CD4-positive, alpha-beta T cell treated with Interferon alpha-2 for 1 hour (primary cell): ENCODE measurements around the gene PPP2R5C.
"Not testable (repeated sequence)": the region's sequence is repeated elsewhere in the genome, so short reads cannot be mapped to it uniquely, and the experiment has no call there.

Source experiments
- DNase-seq, 2 donors: peaks; one replicate each; pipeline ENCODE4 v3.0.0-alpha.2; 2020 to 2022

Gene PPP2R5C

DNA sequence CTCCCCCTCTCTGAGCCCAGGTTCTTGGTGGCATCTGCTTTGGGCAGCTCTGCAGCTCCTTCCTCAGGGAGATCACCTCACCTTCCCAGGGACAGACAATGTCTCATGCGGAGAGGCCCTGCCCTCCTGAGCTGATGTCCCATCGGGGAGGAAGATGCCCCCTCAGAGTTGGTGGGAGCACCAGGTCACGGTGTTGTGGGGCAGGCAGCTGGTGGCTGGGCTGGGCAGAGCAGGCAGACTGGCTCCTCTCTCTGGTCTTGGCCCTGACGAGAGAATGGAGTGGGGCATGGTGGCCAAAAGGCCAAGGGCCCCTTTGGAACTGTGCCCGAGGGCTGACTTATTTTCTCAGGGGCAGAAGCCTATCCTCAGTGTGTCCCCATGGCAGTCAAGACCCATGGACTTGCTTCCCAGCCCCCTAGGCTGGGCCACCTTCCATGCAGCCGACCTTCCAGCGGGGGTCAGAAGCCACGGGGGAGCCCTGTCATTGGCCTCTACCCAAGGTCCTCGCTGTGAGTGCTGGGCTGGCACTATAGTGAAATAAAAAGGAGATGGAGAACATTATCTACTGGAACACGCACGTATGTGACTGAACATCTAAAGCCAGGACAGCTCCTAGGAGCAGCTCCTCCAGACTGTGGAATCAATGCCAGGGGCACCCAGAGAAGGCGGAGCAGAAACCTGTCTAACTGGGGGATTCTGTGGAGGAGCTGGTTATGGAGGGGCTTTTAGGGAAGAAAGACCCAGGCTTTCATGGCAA lies 21.9 kb downstream of the PPP2R5C start:
- no peak for DNase-seq

GRCh38 chr14:101784631-101785030 lies 23.1 kb downstream of the PPP2R5C start:
- no peak for DNase-seq

- DNase-seq: no peak
Measured at GRCh38 chr14:101788016-101788635, 26.6 kb downstream of the PPP2R5C start.

- DNase-seq: no peak
Measured at GRCh38 chr14:101789222-101789621, 27.7 kb downstream of the PPP2R5C start.

GRCh38 chr14:101790232-101790631 lies 28.7 kb downstream of the PPP2R5C start:
- no peak for DNase-seq

DNA sequence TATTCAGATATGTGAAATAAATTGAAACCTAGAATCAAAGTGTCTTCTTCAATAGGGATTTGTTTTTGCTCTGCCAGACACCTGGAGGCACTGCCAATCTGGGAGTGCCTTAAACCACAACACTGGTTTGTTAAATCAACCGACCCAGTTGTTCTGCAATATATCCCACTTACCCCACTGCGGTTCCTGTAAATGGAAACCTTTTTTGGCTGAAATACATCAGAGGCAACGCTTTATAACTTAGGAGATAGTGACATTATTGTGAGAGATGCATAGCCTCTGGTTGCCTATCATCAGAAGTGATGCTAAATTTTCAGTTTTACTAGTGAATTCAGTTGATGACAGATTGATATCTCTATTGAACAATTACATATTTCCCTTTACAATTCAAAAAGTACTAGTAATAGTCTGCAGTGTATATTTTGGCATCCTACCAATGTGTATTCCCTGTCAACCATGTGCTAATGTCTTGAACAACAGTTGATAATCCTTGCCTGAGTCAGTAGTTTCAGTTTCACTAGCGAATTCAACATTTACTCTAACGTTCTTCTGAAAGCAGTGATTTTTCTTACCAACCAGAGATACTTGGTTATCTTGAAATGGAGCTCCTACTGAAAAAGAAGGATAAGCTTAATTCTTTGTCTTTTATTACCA lies 30.5 kb downstream of the PPP2R5C start:
- peak in 1 of 2 donors; percentile 63 for DNase-seq

DNA sequence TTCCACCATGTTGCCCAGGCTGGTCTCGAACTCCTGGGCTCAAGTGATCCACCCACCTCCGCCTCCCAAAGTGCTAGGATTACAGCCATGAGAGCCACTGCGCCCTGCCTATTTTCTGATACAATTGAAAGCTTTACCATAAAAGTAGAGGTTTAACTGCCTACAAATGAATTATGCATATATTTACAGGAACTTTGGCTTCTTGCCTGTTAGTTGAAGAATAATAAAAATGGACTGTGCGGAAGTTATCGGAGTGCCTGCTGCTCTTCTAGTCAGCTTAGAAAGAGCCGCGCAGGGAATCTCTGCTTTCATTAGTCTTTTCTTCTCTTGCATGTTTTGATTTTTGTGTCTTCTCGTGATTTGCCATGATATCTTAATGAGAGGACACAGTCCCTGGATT lies 34.5 kb downstream of the PPP2R5C start:
- DNase-seq: no peak

DNA sequence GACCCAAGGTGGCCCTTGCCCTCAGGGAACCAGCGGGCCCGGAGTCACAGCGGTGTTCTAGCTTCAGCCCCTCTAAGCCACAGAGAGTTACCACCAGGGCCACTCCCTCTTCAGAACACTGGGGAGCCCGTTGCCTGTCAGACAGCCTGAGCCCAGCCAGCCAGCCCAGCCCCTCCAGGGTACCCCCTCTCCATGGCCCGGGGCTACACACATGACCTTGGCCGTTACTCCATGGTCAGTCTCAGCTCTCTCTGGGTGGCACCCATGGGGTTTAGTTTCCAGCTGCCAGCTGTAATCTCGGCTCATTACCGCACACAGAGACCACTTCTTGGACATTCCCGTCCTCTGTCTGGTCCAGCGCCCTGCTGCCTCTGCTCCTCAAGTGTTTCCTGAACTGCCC lies 35.0 kb downstream of the PPP2R5C start:
- DNase-seq: no peak

DNA sequence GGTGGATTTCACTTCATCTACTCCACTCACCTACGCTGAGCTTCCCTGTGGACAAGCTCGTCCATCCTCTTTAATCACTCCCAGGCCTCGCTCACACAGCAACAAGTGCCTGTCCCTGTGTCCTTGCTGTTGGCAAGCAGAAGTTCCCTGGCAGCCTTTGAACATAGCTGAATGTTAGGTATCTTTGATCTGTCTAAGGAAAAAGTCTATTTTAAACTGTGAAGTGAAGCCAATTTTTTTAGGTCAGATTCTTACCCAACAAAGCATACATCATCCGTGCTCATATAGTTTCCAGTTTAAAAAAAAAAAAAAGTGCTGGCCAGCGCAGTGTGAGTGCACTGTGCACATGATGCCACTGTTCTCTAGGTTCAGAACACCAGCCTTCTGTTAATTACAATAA lies 36.3 kb downstream of the PPP2R5C start:
- DNase-seq: no peak

DNA sequence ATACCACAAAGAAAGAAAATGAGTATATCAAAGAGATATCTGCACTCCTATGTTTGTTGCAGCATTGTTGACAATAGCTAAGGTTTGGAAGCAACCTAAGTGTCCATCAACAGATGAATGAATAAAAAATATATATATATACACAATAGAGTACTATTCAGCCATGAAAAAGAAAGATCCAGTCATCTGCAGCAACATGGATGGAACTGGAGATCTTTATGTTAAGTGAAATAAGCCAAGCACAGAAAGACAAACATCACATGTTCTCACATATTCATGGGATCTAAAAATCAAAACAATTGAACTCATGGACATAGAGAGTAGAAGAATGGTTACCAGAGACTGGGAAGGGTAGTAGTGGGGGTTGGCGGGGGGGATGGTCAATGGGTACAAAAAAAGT lies 42.9 kb downstream of the PPP2R5C start:
- DNase-seq: not testable (repeated sequence)

DNA sequence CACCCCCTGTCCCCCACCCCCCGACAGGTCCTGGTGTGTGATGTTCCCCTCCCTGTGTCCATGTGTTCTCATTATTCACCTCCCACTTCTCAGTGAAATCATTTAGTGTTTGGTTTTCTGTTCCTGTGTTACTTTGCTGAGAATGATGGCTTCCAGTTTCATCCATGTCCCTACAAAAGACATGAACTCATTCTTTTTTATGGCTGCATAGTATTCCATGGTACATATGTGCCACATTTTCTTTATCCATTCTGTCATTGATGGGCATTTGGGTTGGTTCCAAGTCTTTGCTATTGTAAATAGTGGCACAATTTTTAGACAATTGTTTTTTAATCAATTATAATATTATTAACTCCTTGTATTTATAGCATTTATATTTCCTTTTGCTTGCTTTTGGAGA lies 44.7 kb downstream of the PPP2R5C start:
- not testable (repeated sequence) for DNase-seq

- no peak for DNase-seq
Measured at GRCh38 chr14:101808020-101808641, 46.6 kb downstream of the PPP2R5C start.

DNA sequence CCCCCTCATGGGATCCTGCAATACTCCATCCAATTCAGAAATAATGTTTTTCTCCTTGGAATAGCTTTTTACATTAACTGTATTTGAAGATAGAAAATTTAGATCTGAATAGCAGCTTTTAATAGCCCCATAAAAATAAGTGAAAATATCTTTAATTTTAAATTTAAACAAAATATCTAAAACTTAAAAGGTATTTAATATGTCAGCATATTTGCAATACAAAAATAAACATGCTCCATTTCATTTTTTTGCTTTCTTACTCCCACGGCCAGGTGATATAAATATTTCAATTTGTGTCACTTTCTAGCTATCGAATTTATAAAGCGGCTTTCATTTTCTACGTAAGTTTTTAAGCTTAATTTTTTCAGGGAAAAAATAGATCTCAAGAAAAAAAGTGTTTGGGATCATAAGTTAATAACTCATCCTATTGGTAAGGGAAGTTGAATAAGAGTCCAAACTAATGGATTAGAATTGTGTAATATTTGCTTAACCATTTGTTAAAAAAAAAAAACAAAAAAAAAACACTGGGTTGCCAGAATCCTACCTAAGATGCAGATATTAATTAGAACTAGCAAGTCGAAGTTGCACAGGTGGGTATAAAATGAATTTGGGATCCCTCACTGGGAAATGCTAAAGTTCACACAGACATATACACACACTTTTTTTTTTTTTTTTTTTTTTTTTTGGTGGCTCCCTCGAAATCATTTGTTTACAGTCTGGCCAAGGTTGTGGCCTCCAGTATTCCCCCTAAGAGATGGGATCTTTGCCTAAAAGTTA lies 47.6 kb downstream of the PPP2R5C start:
- DNase-seq: no peak

DNA sequence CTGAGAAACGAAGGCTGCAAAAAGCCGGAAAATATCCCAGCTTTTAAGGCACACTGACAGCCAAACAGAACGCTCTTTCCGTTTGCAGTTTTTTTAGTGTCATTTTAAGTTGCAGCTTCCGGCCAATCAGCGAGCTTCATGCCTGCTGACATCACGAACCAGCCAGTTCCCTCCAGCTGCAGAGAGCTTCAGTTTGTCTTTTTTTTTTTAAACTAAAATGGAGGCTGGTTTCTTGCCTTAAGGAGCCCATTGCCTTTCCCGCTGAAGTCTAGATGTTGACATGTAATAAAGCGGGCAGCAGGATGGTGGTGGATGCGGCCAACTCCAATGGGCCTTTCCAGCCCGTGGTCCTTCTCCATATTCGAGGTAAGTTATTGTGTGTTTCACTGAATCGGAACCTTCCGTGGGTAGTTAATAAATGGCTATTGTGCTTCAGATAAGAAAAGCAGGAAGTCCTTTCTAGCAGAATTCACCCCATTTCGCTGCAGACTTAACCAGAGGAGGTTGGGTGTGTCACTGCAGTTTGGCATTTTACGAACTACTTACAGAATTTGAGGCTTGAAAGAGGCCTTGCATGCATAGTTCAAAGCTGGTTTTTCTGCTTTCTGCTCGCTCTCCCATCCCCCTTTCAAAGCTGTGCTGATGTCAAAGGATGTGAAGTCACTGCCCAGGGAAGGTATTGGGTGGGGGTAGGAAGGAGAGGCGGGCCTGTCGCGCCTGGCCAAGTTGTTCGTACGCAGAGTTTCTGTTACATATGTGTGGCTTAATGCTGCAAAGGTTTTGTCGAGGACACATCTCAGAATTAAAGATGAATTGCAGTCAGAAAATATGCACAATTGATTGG lies 48.4 kb downstream of the PPP2R5C start:
- DNase-seq: peak; percentile 94 to 95

- peak in 1 of 2 donors; percentile 51 for DNase-seq
Measured at GRCh38 chr14:101810897-101811621, 49.5 kb downstream of the PPP2R5C start.

- DNase-seq: peak in 1 of 2 donors; percentile 56
Measured at GRCh38 chr14:101812071-101812470, 50.6 kb downstream of the PPP2R5C start.

DNA sequence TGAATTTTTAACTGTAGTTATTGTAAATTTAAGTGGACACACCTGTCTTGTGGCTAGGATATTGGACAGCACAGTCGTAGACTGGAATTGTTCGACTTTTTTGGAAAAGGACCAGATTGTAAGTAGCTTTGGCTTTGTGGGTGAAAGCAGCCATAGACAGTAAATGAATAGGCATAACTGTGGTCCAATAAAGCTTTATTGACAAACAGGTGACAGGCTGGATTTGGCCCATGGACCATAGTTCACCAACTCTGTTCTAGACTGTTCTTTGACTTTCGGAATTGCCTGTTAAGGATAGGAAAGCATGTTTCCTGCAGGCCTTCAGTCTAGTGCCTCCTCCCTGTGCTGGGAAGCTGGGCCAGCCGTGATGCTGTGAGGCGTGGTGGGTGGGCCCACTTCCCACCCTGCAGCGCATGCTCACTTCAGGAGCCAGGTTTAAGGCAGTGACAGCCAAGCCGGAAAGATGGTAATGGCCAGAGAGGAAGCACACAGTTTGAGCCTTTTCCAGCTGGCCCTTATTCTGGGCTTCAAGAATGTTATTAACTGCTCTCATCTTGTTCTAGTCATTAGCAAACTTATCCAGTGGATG lies 51.8 kb downstream of the PPP2R5C start:
- DNase-seq: peak; percentile 31 to 69

DNA sequence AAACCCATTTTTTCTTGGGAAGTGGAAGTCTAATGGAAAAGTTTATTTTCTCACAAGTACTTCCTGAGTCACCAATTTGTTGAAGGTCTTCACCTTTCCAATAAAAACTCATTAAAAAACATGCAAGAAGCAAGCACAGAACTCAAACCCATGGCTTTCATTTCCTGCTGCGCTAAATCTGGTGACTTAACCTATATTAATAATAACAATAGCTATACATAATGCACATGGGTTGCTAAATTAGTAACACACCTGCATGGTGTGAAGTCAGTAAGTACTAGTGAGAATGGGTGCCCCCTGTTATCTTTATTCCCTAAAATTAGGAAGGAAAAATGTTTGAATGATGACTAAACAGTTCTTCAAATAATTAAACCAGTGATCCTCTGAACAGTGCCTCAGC lies 52.3 kb downstream of the PPP2R5C start:
- peak in 1 of 2 donors; percentile 30 for DNase-seq

- DNase-seq: peak in 1 of 2 donors; percentile 51
Measured at GRCh38 chr14:101814934-101815333, 53.4 kb downstream of the PPP2R5C start.

- DNase-seq: peak in 1 of 2 donors; percentile 59
Measured at GRCh38 chr14:101815994-101816393, 54.5 kb downstream of the PPP2R5C start.
